HG03097 (cell line): ENCODE data around the gene RAB4B.
"Not testable (repeated sequence)": the region's sequence is repeated elsewhere in the genome, so short reads cannot be mapped to it uniquely, and the experiment has no call there.

ENCODE experiments used
- ATAC-seq: cut with Tn5 transposase; IDR thresholded peaks from one replicate; pipeline ENCODE4 v1.9.1; 2021; ENCODE audit not compliant: unreplicated experiment, low FRiP score

The RAB4B gene

GRCh38 chr19:40750058-40750873, 27.8 kb upstream of the RAB4B start, which contains the start of gene ACTMAP:
Gene ACTMAP (minus strand): TSS chr19:40750477. CDS start chr19:40749803, 674 bp downstream.
- ATAC-seq: peak; percentile 80

- peak; percentile 57 for ATAC-seq
Measured at GRCh38 chr19:40750874-40751537, 27.0 kb upstream of the RAB4B start, which contains the start of gene SNRPA. Gene SNRPA (plus strand): TSS chr19:40751203. CDS start chr19:40751409, 206 bp downstream.

DNA sequence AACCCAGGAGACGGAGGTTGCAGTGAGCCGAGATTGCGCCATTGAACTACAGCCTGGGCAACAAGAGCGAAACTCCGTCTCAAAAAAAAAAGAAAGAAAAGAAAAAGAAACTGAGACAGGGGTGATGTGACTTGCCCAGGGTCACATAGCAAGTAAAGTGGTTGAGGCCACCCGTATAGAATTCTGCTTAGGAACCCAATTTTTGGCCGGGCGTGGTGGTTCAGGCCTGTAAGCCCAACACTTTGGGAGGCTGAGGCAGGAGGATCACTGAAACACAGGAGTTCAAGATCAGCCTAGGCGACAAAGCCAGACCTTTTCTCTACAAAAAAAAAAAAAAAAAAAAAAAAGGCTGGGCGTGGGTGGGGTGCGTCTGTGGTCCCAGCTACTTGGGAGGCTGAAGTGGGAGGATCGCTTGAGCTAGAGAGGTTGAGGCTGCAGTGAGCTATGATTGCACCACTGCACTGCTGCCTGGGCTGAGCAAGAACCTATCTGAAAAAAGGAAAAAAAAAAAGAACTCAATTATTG, 25.7 kb upstream of the RAB4B start:
- ATAC-seq: no peak

- ATAC-seq: no peak
Measured at GRCh38 chr19:40754611-40755247, 23.3 kb upstream of the RAB4B start.

- no peak for ATAC-seq
Measured at GRCh38 chr19:40755248-40755624, 22.8 kb upstream of the RAB4B start.

DNA sequence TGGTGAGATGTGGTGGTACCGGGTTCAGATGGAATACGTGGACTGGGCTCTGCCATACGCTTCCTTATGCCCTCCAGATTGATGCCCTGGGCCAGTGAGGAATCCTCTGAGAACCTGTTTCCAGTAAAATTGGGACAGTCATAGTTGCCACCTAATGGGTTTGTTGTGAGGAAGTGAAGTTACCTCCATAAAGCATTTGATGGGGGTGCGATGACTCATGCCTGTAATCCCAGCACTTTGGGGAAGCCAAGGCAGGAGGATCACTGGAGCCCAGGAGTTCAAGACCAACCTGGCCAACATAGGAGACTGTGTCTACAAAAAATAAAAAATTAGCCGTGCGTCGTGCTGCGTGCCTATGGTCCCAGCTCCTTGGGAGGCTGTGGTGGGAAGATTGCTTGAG, 22.3 kb upstream of the RAB4B start:
- ATAC-seq: no peak

- no peak for ATAC-seq
Measured at GRCh38 chr19:40756502-40757110, 21.4 kb upstream of the RAB4B start.

DNA sequence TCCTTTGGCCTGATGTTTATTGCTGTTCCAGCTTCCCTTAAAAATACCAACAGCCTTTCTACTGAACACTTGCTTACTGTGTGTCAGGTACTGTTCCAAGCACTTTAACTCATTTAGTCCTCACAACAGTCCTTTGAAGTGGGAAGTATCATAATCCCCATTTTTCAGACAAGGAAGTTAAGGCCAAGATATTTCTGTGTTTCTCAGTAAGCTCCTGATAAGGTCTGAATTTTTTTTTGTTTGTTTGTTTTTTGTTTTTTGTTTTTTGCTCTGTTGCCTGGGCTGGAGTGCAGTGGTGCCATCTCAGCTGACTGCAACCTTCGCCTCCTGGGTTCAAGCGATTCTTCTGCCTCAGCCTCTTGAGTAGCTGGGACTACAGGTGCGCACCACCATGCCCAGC, 19.6 kb upstream of the RAB4B start:
- ATAC-seq: no peak

GRCh38 chr19:40759352-40759751, 18.7 kb upstream of the RAB4B start:
- ATAC-seq: no peak

- ATAC-seq: no peak
Measured at GRCh38 chr19:40762754-40763470, 15.1 kb upstream of the RAB4B start.

- no peak for ATAC-seq
Measured at GRCh38 chr19:40763526-40763925, 14.5 kb upstream of the RAB4B start.

- no peak for ATAC-seq
Measured at GRCh38 chr19:40763963-40764362, 14.1 kb upstream of the RAB4B start.

- not testable (repeated sequence) for ATAC-seq
Measured at GRCh38 chr19:40766385-40766784, 11.7 kb upstream of the RAB4B start.

GRCh38 chr19:40768869-40769268, 9.2 kb upstream of the RAB4B start:
- ATAC-seq: no peak

GRCh38 chr19:40771101-40771862, 6.8 kb upstream of the RAB4B start:
- not testable (repeated sequence) for ATAC-seq

GRCh38 chr19:40774916-40775631, 3.0 kb upstream of the RAB4B start, which contains the start of gene MIA:
Gene MIA (plus strand): TSS chr19:40775521. CDS start chr19:40775543, 22 bp downstream.
- ATAC-seq: no peak

DNA sequence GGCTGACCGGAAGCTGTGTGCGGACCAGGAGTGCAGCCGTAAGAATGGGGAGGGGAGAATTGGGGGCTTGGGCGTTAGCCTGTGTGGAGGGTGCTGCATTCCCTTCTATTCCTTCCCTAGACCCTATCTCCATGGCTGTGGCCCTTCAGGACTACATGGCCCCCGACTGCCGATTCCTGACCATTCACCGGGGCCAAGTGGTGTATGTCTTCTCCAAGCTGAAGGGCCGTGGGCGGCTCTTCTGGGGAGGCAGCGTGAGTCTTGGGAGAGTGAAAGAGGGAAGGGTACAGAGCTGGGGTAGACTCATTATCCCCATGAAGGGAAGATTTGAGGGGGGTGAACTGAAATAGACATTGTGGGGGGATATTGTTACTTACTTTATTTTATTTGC, 2.4 kb upstream of the RAB4B start:
- no peak for ATAC-seq

- no peak for ATAC-seq
Measured at GRCh38 chr19:40776364-40776763, 1.7 kb upstream of the RAB4B start.
